GM12872 (cell line): Measurements from ENCODE around the gene LMCD1.

Experiments
- CTCF ChIP-seq: IDR thresholded peaks from 3 replicates; pipeline ENCODE4 v1.5.1; 2011; ENCODE audit warnings: low read depth, mild to moderate bottlenecking, low read length, moderate library complexity; ENCODE audit not compliant: insufficient read depth

LMCD1 gene

DNA sequence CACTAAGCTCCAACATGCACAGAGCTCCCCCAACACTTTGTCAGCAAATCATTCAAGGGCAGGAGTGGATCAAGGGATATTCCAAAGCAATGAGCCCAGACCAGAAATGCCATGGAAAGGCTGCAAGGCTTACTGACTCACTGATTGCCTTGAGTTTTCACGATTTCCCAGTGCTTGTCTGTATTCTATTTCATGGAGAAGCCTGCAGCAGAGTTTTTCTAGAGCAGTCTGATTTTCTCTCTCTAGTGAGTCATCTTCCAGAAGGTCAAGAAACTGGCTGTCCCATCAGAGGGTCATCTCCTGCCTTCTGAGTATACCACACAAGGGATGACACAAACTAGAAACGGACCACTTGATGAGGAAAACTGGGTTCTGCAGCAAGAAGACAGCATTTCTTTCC lies 16.5 kb downstream of the LMCD1 start:
- no peak for TF ChIP-seq CTCF

- TF ChIP-seq CTCF, result no peak
Observed at GRCh38 chr3:8519156-8519555, 17.5 kb downstream of the LMCD1 start.

DNA sequence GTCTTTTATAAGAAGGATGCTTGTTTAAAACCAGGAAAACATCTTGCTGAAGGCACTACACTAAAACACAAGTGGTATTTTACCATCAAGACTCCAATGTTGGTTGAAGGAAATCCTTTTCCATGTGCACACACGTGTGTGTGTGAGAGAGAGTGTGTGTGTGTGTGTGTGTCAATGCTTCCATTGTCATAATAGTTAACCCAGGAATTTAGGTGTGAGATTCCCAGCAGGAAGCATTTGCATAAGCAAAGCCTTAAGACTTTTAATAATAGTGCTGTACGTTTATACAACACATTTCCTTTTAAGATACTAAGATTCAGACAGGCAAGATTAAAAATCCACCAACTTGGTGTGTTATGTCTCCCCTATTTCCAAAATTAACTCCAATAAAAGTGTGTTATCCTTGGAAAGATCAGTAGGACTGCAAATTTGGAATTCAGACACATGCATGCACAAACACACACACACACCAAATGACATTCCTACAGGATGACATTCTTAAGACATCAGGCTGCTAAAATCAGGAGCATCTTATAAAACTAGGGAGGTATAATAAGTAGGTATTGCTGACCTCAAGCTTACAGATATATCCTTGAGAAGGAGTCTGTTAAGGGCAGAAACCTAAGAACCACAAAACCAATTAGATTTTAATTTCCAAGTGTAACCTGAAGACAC lies 18.3 kb downstream of the LMCD1 start:
- no peak for TF ChIP-seq CTCF

GRCh38 chr3:8520816-8521403 lies 19.3 kb downstream of the LMCD1 start:
- no peak for TF ChIP-seq CTCF

DNA sequence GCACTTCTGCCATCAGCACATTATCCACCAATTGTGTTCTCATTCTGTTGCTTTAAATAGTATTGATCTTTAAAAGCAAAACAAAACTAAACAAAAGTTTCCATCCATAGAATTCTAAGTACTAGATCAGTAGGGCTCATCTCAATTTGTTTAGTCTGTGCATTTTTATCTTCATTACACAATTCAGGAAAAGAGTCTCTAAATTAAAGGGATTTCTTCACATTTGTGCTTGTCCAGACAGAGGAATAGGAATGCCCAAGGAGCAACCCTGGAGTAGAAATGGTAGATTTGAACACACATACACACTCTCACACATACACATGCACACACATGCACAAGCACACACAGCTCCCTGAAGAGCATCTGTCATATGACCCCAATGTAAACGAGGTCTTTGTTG lies 21.4 kb downstream of the LMCD1 start:
- no peak for TF ChIP-seq CTCF

GRCh38 chr3:8524249-8524648 lies 22.6 kb downstream of the LMCD1 start:
- no peak for TF ChIP-seq CTCF

GRCh38 chr3:8524656-8525399 lies 23.2 kb downstream of the LMCD1 start:
- TF ChIP-seq CTCF, result no peak
